HCT116 (cell line): Measurements from ENCODE around the gene COL15A1. TPM values are rescaled to one million over a fixed set of nuclear protein-coding genes. Genes with fewer than 3 reads are reported as not detected.

ENCODE experiments used
- ATAC-seq: fragments of 200-7000 bp; cut with Tn5 transposase; 2 replicates; pipeline ENCODE4 v1.9.1; 2020; ENCODE audit warnings: mild to moderate bottlenecking, moderate library complexity
- BruUV-seq: library from RNA; stranded (reverse); fragments of 400-500 nt; replicated peaks from 2 replicates; lab custom pipeline; 2021; lab: Mats Ljungman, UMichigan
- CTCF ChIA-PET: fragments of 300-600 bp; sonication (Branson Sonifier 250); formaldehyde crosslinking; loops from one replicate; lab custom pipeline; 2021; ENCODE audit warnings: antibody characterized with exemption; lab: Charles Lee
- POLR2A ChIA-PET: fragments of 300-600, 350-600 bp; sonication (Branson Sonifier 250); formaldehyde crosslinking; loops from one replicate; lab custom pipeline; 2021; ENCODE audit warnings: antibody characterized with exemption; lab: Charles Lee
- RAD21 ChIA-PET, 2 experiments: fragments of 300-600 bp; sonication (Branson Sonifier 250); formaldehyde crosslinking; loops; one replicate each; lab custom pipeline; 2023; ENCODE audit warnings: low total read pairs in 2 of 2; ENCODE audit not compliant: uncharacterized antibody in 2 of 2, unreplicated experiment in 2 of 2, low non-redundant PET in 1 of 2; lab: Charles Lee
- DNase-seq: peaks from one replicate; pipeline ENCODE4 v3.0.0-alpha.2; 2010; ENCODE audit warnings: low read depth, low spot score
- H2AFZ ChIP-seq: fragments of 200-600 bp; shearing (Covaris generic), sonication (generic); 2 replicates; pipeline ENCODE4 v1.6.1; 2017; ENCODE audit warnings: low read depth, mixed run types, mixed read lengths, antibody characterized with exemption, low read length; ENCODE audit not compliant: poor library complexity, severe bottlenecking
- H3K27ac ChIP-seq: 2 replicates; pipeline ENCODE4 v1.5.1; 2012; ENCODE audit warnings: low read depth, low read length
- H3K27me3 ChIP-seq: fragments of 200-600 bp; sonication (generic); 2 replicates; pipeline ENCODE4 v1.6.1; 2016; ENCODE audit warnings: mixed run types, low read length, mixed read lengths; ENCODE audit not compliant: insufficient read depth
- H3K36me3 ChIP-seq, 2 experiments: fragments of 200-500 bp in 1 of 2; fragments of 200-600 bp in 1 of 2; sonication (Bioruptor generic) in 1 of 2; sonication (generic) in 1 of 2; 2 replicates each; pipeline versions ENCODE4 v1.5.1 to v1.6.1; 2014 to 2016; ENCODE audit warnings: low read length in 2 of 2, inconsistent platforms in 1 of 2, mixed read lengths in 1 of 2, mixed run types in 1 of 2; ENCODE audit not compliant: insufficient read depth in 2 of 2, control insufficient read depth in 1 of 2
- H3K4me1 ChIP-seq, 2 experiments: fragments of 200-600 bp in 1 of 2; sonication (generic) in 1 of 2; 2 replicates each; pipeline versions ENCODE4 v1.5.1 to v1.6.1; 2012 to 2017; ENCODE audit warnings: low read length in 2 of 2, inconsistent platforms in 1 of 2, mild to moderate bottlenecking in 1 of 2, mixed read lengths in 1 of 2, mixed run types in 1 of 2, moderate library complexity in 1 of 2; ENCODE audit not compliant: insufficient read depth in 2 of 2, control insufficient read depth in 1 of 2
- H3K4me2 ChIP-seq: fragments of 200-600 bp; sonication (generic); 2 replicates; pipeline ENCODE4 v1.6.1; 2017; ENCODE audit warnings: mixed run types, low read length, mixed read lengths
- H3K4me3 ChIP-seq, 2 experiments: fragments of 200-600 bp in 1 of 2; sonication (generic) in 1 of 2; replicated peaks in 1 of 2; 2 replicates each; pipeline ENCODE4 v1.5.1; 2011 to 2016; ENCODE audit warnings: low read length in 2 of 2, control low read depth in 1 of 2, low read depth in 1 of 2, mild to moderate bottlenecking in 1 of 2, mixed read lengths in 1 of 2, mixed run types in 1 of 2
- H3K79me2 ChIP-seq: fragments of 200-600 bp; sonication (generic); 2 replicates; pipeline ENCODE4 v1.6.1; 2017; ENCODE audit warnings: mild to moderate bottlenecking, mixed run types, low read length, moderate library complexity, mixed read lengths; ENCODE audit not compliant: insufficient read depth
- H3K9ac ChIP-seq: fragments of 200-600 bp; sonication (generic); 2 replicates; pipeline ENCODE4 v1.6.1; 2016; ENCODE audit warnings: low read length, mixed read lengths
- H3K9me2 ChIP-seq: fragments of 200-600 bp; sonication (generic), shearing (Covaris generic); 2 replicates; pipeline ENCODE4 v1.6.1; 2017; ENCODE audit warnings: mixed run types, mild to moderate bottlenecking, moderate library complexity; ENCODE audit not compliant: insufficient read depth
- H3K9me3 ChIP-seq, 2 experiments: fragments of 200-500 bp in 1 of 2; fragments of 200-600 bp in 1 of 2; sonication (Bioruptor generic) in 1 of 2; sonication (generic) in 1 of 2; 2 replicates each; pipeline ENCODE4 v1.6.1; 2014 to 2017; ENCODE audit warnings: low read length in 2 of 2, mixed read lengths in 2 of 2, inconsistent platforms in 1 of 2, low read depth in 1 of 2, mild to moderate bottlenecking in 1 of 2, mixed run types in 1 of 2, moderate library complexity in 1 of 2; ENCODE audit not compliant: control insufficient read depth in 1 of 2, insufficient read depth in 1 of 2
- H4K20me1 ChIP-seq: fragments of 200-600 bp; sonication (generic), shearing (Covaris generic); 2 replicates; pipeline ENCODE4 v1.6.1; 2017; ENCODE audit warnings: mixed run types, mild to moderate bottlenecking, moderate library complexity; ENCODE audit not compliant: insufficient read depth
- ATF3 ChIP-seq: IDR thresholded peaks from 2 replicates; pipeline ENCODE4 v1.6.1; 2012
- EGR1 ChIP-seq: IDR thresholded peaks from 2 replicates; pipeline ENCODE4 v1.6.1; 2012; ENCODE audit warnings: low read depth
- ELF1 ChIP-seq: IDR thresholded peaks from 2 replicates; pipeline ENCODE4 v1.6.1; 2012; ENCODE audit warnings: low read depth, borderline replicate concordance
- JUND ChIP-seq: IDR thresholded peaks from 2 replicates; pipeline ENCODE4 v1.6.1; 2012
- POLR2A ChIP-seq: IDR thresholded peaks from 2 replicates; pipeline ENCODE4 v1.7.0; 2011; ENCODE audit warnings: borderline replicate concordance; ENCODE audit not compliant: insufficient read depth, insufficient read length; ENCODE audit errors: extremely low read depth
- POLR2AphosphoS5 ChIP-seq: IDR thresholded peaks from 2 replicates; pipeline ENCODE4 v1.6.1; 2011; ENCODE audit warnings: mild to moderate bottlenecking, low read depth, low read length, moderate library complexity
- RAD21 ChIP-seq: IDR thresholded peaks from 2 replicates; pipeline ENCODE4 v1.6.1; 2012; ENCODE audit warnings: low read depth, mild to moderate bottlenecking
- REST ChIP-seq: IDR thresholded peaks from 2 replicates; pipeline ENCODE4 v1.6.1; 2012; ENCODE audit warnings: low read depth
- ZFX ChIP-seq: fragments of 450-650 bp; IDR thresholded peaks from 2 replicates; pipeline ENCODE4 v1.6.1; 2017
- ZNF274 ChIP-seq: fragments of 200-500 bp; sonication (Bioruptor generic); IDR thresholded peaks from 2 replicates; pipeline ENCODE4 v1.6.1; 2014; ENCODE audit warnings: mild to moderate bottlenecking, low read depth, low read length, inconsistent platforms
- intact Hi-C: fragments of 100-400 bp; cut with micrococcal nuclease; formaldehyde crosslinking; loops from 2 replicates; pipeline ENCODE4 v1.10.0; 2022
- total RNA-seq: library from RNA; stranded (reverse); gene quantifications from one replicate; pipeline ENCODE4 v1.2.1, GENCODE V29; 2021; ENCODE audit not compliant: unreplicated experiment

COL15A1 gene
- total RNA-seq, 1 experiment from 2014 or later: 0.15 TPM

GRCh38 chr9:98905015-98905414, 38.7 kb upstream of the COL15A1 start:
- no peak for DNase-seq
- Histone ChIP-seq H3K36me3 (no peaks in the 10 kb centered on the region), H2AFZ (no peak overlapping the region), H3K9me2 (no peaks in the 10 kb centered on the region), H3K9ac (no peak overlapping the region), H4K20me1 (no peaks in the 10 kb centered on the region), H3K4me1 (peaks cover 3 to 8% of the 10 kb centered on the region in 2 experiments; a peak in 3 of 4 replicates), H3K4me3 (no peak overlapping the region), H3K27me3 (no peaks in the 10 kb centered on the region), H3K79me2 (no peaks in the 10 kb centered on the region), H3K27ac (no peak overlapping the region), H3K9me3 (no peaks in the 10 kb centered on the region), H3K4me2 (no peak overlapping the region)
- ChIA-PET RAD21 (no interaction called here), POLR2A (no interaction called here), CTCF (no interaction called here)
- no TSS peak for BruUV-seq
- no peak for TF ChIP-seq JUND
- TF ChIP-seq RAD21: no peak
- no peak for TF ChIP-seq ELF1
- TF ChIP-seq REST: no peak
- no peak for TF ChIP-seq POLR2A
- TF ChIP-seq POLR2AphosphoS5: no peak
- TF ChIP-seq ZNF274: no peak
- TF ChIP-seq ZFX: no peak
- TF ChIP-seq ATF3: no peak
- no peak for TF ChIP-seq EGR1
- intact Hi-C loops: no loop called here
- ATAC-seq: no peak
